ENCODE data around the gene KCNH4.
A peak's percentile ranks its signal among the peaks of the same experiment; 100 is the strongest.

Gene KCNH4

DNA sequence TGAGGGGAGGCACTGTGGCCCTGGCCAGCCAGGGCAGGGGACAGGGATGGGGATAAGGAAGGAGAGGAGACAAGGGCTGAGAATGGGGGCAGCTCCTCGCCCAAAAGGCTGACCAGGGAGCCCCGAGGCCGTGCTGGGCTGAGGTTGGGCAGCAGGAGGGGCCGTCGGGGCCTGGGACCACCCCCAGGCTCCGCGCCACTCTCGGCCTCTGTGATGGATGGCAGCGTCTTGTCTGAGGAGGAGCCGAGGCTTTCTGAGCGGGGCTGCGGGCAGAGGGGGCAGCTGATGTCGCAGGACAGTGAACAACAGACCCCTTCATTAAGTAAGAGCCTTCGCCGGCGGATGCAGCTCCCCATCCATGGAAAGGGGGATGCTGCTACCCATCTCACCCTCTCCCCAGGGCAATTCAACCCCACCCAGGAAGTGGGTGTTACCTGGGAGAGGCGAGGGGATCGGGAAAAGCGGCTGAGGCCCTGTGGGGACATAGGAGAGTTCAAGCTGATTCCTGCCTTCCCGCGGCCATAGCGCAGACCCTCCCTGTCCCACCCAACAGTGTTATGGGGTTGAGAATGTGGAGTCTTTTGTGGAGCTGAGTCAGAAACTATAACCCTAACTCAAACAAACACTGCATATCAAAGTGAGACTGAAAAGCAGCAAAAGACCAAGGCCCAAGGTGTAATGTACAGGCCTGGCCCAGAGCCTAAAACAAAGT, 17.1 kb downstream of the KCNH4 start:
- no peaks in the 10 kb centered on the region for H3K4me1 ChIP-seq (ENCODE audit: insufficient read depth, low read length)

DNA sequence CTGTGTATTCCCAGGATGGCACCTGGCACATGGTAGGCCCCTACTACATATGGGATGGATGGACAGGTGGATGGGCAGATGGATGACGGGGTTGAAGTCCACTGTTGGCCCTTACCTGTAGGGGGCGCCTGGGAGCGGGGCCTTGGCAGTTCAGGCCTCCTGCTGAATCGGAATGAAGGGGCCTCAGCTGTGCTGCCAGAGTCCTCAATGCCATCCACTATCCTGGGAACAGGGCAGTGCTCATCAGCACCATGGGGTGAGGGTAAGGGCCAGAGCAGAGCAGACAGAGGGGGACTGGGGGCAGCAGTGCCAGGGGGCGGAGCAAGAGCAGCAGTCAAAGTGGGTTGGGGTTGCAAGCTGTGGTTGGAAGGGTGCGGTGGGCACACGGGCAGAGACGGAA, 17.8 kb downstream of the KCNH4 start:
- TF ChIP-seq, protein P1, sequence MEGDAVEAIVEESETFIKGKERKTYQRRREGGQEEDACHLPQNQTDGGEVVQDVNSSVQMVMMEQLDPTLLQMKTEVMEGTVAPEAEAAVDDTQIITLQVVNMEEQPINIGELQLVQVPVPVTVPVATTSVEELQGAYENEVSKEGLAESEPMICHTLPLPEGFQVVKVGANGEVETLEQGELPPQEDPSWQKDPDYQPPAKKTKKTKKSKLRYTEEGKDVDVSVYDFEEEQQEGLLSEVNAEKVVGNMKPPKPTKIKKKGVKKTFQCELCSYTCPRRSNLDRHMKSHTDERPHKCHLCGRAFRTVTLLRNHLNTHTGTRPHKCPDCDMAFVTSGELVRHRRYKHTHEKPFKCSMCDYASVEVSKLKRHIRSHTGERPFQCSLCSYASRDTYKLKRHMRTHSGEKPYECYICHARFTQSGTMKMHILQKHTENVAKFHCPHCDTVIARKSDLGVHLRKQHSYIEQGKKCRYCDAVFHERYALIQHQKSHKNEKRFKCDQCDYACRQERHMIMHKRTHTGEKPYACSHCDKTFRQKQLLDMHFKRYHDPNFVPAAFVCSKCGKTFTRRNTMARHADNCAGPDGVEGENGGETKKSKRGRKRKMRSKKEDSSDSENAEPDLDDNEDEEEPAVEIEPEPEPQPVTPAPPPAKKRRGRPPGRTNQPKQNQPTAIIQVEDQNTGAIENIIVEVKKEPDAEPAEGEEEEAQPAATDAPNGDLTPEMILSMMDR (IDR thresholded peaks at IDR 0.05; ENCODE audit: borderline replicate concordance, extremely low read depth, low read length, poor library complexity, severe bottlenecking): peak; percentile 74
- TF ChIP-seq EZH2 (IDR thresholded peaks at IDR 0.05; ENCODE audit: borderline replicate concordance, low read depth, low read length, severe bottlenecking): no peak
- DNase-seq (peak; percentile 38), ATAC-seq (ENCODE audit: insufficient read depth, low read depth) (no peak; the same call in 2 of the 3 replicates)
- Histone ChIP-seq H3K27me3 (ENCODE audit: insufficient read depth, low read length, poor library complexity) (no peaks in the 10 kb centered on the region), H3K36me3 (ENCODE audit: insufficient read depth, low read length) (no peaks in the 10 kb centered on the region), H3K9ac (ENCODE audit: low read depth, low read length) (no peak overlapping the region), H3K4me2 (ENCODE audit: insufficient read depth, low read length) (no peak overlapping the region), H4K20me1 (ENCODE audit: insufficient read depth, low read length) (no peaks in the 10 kb centered on the region), H3K27ac (ENCODE audit: low read length) (no peak overlapping the region), H3K9me3 (ENCODE audit: insufficient read depth, low read length, severe bottlenecking) (no peaks in the 10 kb centered on the region), H2AFZ (ENCODE audit: low read depth, low read length) (no peak overlapping the region), H3K4me3 (ENCODE audit: low read depth in 1 of 2, low read length in 2 of 2) (no peak overlapping the region), H3K79me2 (ENCODE audit: insufficient read depth, low read length) (no peaks in the 10 kb centered on the region), H3K4me1 (ENCODE audit: insufficient read depth, low read length) (no peaks in the 10 kb centered on the region)

More for the DNA sequence above, 17.1 kb downstream of the KCNH4 start:
- DNase-seq (no peak), ATAC-seq (ENCODE audit: insufficient read depth, low read depth) (no peak)
- H3K9ac ChIP-seq (ENCODE audit: low read depth, low read length): no peak overlapping the region
- H3K4me2 ChIP-seq (ENCODE audit: insufficient read depth, low read length): no peak overlapping the region
- H3K4me3 ChIP-seq (ENCODE audit: low read depth in 1 of 2, low read length in 2 of 2): no peak overlapping the region
- no peak for TF ChIP-seq EZH2 (IDR thresholded peaks at IDR 0.05; ENCODE audit: borderline replicate concordance, low read depth, low read length, severe bottlenecking)
- TF ChIP-seq, protein P1 (IDR thresholded peaks at IDR 0.05; ENCODE audit: borderline replicate concordance, extremely low read depth, low read length, poor library complexity, severe bottlenecking): no peak
- H3K79me2 ChIP-seq (ENCODE audit: insufficient read depth, low read length): no peaks in the 10 kb centered on the region
- no peaks in the 10 kb centered on the region for H3K9me3 ChIP-seq (ENCODE audit: insufficient read depth, low read length, severe bottlenecking)
- H2AFZ ChIP-seq (ENCODE audit: low read depth, low read length): no peak overlapping the region
- no peak overlapping the region for H3K27ac ChIP-seq (ENCODE audit: low read length)
- no peaks in the 10 kb centered on the region for H3K36me3 ChIP-seq (ENCODE audit: insufficient read depth, low read length)
- H4K20me1 ChIP-seq (ENCODE audit: insufficient read depth, low read length): no peaks in the 10 kb centered on the region
- H3K27me3 ChIP-seq (ENCODE audit: insufficient read depth, low read length, poor library complexity): no peaks in the 10 kb centered on the region

DNA sequence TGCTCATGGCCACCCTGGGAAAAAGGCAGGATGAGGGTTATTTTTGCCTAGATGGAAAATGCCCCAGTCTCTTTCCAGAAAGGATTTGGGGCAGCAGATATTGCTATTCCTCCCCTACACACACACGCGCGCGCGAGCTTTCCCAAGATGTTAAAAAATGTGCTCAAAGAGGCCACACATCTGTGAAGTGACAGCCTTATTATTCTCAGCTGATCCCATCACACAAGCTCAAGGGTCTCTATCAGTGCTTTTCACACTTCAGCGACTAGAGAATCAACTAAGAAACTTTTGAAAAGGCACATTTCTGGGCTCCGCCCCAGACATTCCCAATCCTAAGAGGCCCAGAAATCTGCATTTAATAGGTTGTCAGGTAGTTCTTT, 20.4 kb downstream of the KCNH4 start:
- no peak overlapping the region for H3K4me3 ChIP-seq (ENCODE audit: low read depth in 1 of 2, low read length in 2 of 2)
- ATAC-seq (ENCODE audit: insufficient read depth, low read depth): no peak

More for the DNA sequence above, 20.4 kb downstream of the KCNH4 start:
- Histone ChIP-seq H4K20me1 (ENCODE audit: insufficient read depth, low read length) (no peaks in the 10 kb centered on the region), H2AFZ (ENCODE audit: low read depth, low read length) (no peak overlapping the region), H3K27ac (ENCODE audit: low read length) (no peak overlapping the region), H3K9ac (ENCODE audit: low read depth, low read length) (no peak overlapping the region), H3K4me2 (ENCODE audit: insufficient read depth, low read length) (no peak overlapping the region), H3K9me3 (ENCODE audit: insufficient read depth, low read length, severe bottlenecking) (no peaks in the 10 kb centered on the region), H3K27me3 (ENCODE audit: insufficient read depth, low read length, poor library complexity) (no peaks in the 10 kb centered on the region), H3K79me2 (ENCODE audit: insufficient read depth, low read length) (no peaks in the 10 kb centered on the region), H3K36me3 (ENCODE audit: insufficient read depth, low read length) (no peaks in the 10 kb centered on the region), H3K4me1 (ENCODE audit: insufficient read depth, low read length) (peaks cover 7% of the 10 kb centered on the region)
- DNase-seq: no peak
- TF ChIP-seq EZH2 (IDR thresholded peaks at IDR 0.05; ENCODE audit: borderline replicate concordance, low read depth, low read length, severe bottlenecking): no peak
- TF ChIP-seq, protein P1 (IDR thresholded peaks at IDR 0.05; ENCODE audit: borderline replicate concordance, extremely low read depth, low read length, poor library complexity, severe bottlenecking): no peak

Data from DND-41 (cell line).